HG03354 (cell line): ENCODE measurements around the gene LYRM4.
A peak's percentile ranks its signal among the peaks of the same experiment; 100 is the strongest.

Experiments
- ATAC-seq: cut with Tn5 transposase; IDR thresholded peaks from one replicate; pipeline ENCODE4 v1.9.1; 2021; ENCODE audit warnings: mild to moderate bottlenecking; ENCODE audit not compliant: unreplicated experiment, poor library complexity, severe bottlenecking

LYRM4 gene

GRCh38 chr6:5111626-5112025, 149.1 kb downstream of the LYRM4 start:
- no peak for ATAC-seq

GRCh38 chr6:5110246-5110645, 150.5 kb downstream of the LYRM4 start:
- ATAC-seq: no peak

- no peak for ATAC-seq
Observed at GRCh38 chr6:5109436-5109835, 151.3 kb downstream of the LYRM4 start.

- no peak for ATAC-seq
Observed at GRCh38 chr6:5108536-5109150, 152.1 kb downstream of the LYRM4 start.

GRCh38 chr6:5108068-5108467, 152.7 kb downstream of the LYRM4 start:
- no peak for ATAC-seq

GRCh38 chr6:5107341-5107740, 153.4 kb downstream of the LYRM4 start:
- no peak for ATAC-seq

GRCh38 chr6:5105146-5105545, 155.6 kb downstream of the LYRM4 start:
- no peak for ATAC-seq

GRCh38 chr6:5104667-5105066, 156.1 kb downstream of the LYRM4 start:
- ATAC-seq: no peak

- no peak for ATAC-seq
Observed at GRCh38 chr6:5103250-5103649, 157.5 kb downstream of the LYRM4 start.

- no peak for ATAC-seq
Observed at GRCh38 chr6:5102267-5102970, 158.3 kb downstream of the LYRM4 start.

- no peak for ATAC-seq
Observed at GRCh38 chr6:5100806-5101205, 159.9 kb downstream of the LYRM4 start.

- ATAC-seq: no peak
Observed at GRCh38 chr6:5099537-5099936, 161.2 kb downstream of the LYRM4 start.

- ATAC-seq: no peak
Observed at GRCh38 chr6:5098501-5099270, 162.1 kb downstream of the LYRM4 start.

GRCh38 chr6:5096482-5096881, 164.3 kb downstream of the LYRM4 start:
- no peak for ATAC-seq

- peak; percentile 87 for ATAC-seq
Observed at GRCh38 chr6:5095236-5095635, 165.5 kb downstream of the LYRM4 start.

- ATAC-seq: no peak
Observed at GRCh38 chr6:5094327-5094726, 166.4 kb downstream of the LYRM4 start.

- ATAC-seq: no peak
Observed at GRCh38 chr6:5093231-5094015, 167.3 kb downstream of the LYRM4 start.

GRCh38 chr6:5091210-5092069, 169.3 kb downstream of the LYRM4 start:
- no peak for ATAC-seq

GRCh38 chr6:5090603-5091002, 170.1 kb downstream of the LYRM4 start:
- ATAC-seq: no peak
